ENCODE data around the gene FSTL4.

Gene FSTL4

GRCh38 chr5:133242221-133242835, 370.0 kb downstream of the FSTL4 start:
- DNase-seq (ENCODE audit: low spot score), result no peak

DNA sequence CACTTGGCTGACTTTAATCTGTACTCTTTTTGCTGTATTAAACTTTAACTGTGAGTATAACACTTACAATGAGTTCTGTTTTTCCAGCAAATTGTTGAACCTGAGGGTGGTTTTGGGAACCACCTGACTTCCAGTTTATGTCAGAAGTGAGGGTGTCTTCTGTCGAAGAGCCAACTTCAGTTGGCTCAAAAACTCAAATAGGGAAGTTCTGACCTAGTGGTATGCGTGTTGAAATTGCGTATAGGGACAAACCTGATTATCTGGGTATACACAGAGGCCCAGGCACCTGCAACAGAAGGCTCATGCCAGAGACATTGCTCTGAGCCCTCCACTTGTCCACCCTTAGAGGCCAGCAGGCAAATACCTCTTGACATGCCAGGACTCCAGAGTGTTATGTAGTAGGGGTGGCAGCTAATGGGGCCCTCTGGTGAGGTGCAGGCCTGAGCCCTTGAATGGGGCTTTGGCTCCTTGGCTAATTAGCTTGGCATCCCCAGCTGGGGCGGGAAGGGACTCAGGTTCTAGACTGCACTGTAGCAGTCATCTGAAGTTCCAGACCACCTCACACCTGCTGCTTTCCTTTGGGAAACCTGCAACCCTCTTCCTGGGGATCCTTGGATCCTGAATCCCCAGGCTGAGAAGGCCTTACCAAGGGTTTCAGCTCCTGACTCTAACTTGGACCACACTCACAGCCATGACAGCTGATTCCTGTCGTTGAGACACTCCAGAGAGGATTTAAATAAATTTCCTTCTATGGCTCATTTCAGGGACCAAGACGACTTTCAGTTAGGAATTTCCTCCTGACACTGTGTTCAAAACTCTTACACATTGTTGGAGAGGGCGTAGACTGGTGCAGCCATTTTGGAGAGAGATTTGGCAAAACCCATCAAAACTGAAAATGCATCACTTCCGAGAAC, 370.9 kb downstream of the FSTL4 start:
- DNase-seq (ENCODE audit: low spot score), result no peak

DNA sequence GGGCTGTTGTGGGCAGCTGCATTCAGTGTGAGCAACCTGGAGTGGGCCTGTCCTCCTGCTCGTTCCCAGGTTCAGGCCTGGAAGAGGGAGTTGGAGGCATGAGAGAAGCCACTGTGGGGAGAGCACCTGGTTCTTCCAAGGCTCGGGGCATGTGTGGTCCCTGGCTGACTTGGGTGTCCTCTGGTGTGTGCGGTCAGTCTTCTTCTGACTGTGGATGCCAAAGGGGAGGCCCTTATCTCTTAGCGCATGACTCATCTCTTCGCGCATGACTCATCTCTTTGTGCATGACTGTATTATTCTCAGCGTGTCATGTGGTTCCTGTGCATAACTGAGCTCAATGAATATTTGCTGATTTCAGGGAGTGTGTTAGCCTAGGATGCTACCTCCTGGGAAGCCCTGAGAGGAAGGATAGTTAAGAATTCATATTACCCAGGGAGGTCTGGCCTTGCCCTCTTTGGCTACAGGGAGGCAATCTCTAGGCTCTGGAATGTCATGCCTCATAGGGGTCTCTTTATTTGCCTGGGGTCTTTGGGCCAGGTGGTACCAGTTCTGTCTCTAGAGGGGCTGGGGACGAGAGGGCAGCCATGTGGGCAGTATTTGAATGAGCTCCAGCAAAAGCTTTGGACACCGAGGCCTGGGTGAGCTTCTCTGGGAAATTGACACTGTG, 371.8 kb downstream of the FSTL4 start:
- peak; percentile 92 for DNase-seq (ENCODE audit: low spot score)

- DNase-seq (ENCODE audit: low spot score), result no peak
Observed at GRCh38 chr5:133238426-133239205, 373.7 kb downstream of the FSTL4 start.

- DNase-seq (ENCODE audit: low spot score), result no peak
Observed at GRCh38 chr5:133236976-133237375, 375.4 kb downstream of the FSTL4 start.

DNA sequence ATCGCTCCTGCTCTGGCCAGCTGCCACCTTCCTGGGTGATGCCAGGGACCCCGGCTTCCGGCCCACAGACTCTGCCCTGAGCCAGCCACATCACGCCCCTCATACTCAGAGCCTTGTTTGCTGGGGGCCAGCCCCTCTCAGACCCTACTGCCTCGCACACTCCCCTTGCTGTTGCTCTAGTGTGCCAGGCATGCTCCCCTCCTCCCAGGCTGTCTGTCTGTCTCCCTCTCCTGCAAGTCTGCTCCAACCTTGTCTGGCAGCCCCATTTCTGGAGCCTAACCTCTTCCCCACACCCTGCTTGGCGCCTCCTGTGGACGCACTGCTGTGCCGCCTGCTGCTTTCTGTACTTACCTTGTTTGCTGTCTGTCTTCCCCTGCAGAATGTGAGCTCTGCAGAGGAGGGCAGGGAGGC, 375.8 kb downstream of the FSTL4 start:
- DNase-seq (ENCODE audit: low spot score), result no peak

GRCh38 chr5:133235696-133236426, 376.5 kb downstream of the FSTL4 start:
- no peak for DNase-seq (ENCODE audit: low spot score)

DNA sequence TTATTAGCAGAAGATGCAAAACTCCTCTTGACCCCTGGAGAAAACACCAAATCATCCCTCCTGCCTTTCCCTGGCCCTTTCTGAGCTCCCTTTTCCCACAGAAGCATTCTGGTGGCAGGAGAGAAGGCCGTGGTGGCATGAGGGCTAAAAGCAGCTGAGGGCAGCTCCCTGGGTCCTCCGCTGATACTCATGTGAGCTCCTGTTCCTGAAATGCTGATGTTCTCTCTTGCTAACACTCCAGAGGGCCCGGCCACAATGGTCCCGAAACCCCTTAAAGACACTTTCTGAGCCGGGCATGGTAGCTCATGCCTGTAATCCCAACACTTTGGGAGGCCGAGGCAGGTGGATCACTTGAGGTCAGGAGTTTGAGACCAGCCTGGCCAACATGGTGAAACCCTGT, 377.4 kb downstream of the FSTL4 start:
- DNase-seq (ENCODE audit: low spot score), result no peak

GRCh38 chr5:133234273-133234672, 378.1 kb downstream of the FSTL4 start:
- DNase-seq (ENCODE audit: low spot score), result no peak

GRCh38 chr5:133233616-133234015, 378.7 kb downstream of the FSTL4 start:
- no peak for DNase-seq (ENCODE audit: low spot score)

DNA sequence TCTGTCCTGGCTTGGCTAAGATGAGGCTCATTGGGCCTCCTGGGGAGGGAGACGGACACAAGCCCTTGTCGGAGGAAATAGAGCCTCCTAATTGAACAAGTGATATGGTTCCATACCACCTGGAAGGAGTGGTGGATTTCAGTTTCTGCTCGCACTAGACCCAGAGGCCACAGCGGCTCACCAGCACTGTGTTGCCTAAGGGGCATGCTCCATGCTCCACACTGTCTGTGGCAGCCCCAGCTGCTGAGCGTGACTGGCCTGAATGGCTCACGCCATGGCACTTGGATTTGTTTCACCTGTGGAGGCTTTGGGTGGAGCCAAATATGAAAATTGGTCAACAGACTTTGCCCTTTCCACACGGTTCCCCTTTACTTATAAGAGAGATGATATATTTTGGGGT, 379.4 kb downstream of the FSTL4 start:
- no peak for DNase-seq (ENCODE audit: low spot score)

DNA sequence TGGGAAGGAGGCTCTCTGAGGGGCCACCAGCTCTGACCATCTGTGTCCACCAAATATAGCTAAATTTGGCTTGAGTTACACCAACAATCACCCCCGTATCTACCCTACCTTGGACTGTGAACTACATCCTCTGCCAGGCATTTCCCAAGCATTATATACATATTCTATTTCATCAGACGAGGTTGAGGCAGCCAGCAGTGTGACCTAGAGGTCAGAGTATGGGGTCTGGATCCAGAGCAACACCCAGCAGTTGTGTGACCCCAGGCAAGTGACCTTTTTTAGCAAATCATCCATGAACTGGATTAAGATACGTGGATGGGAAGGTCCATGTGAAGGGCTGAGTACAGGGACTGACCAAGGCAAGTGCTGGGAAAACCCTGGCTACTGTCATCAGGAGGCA, 379.9 kb downstream of the FSTL4 start:
- no peak for DNase-seq (ENCODE audit: low spot score)

DNA sequence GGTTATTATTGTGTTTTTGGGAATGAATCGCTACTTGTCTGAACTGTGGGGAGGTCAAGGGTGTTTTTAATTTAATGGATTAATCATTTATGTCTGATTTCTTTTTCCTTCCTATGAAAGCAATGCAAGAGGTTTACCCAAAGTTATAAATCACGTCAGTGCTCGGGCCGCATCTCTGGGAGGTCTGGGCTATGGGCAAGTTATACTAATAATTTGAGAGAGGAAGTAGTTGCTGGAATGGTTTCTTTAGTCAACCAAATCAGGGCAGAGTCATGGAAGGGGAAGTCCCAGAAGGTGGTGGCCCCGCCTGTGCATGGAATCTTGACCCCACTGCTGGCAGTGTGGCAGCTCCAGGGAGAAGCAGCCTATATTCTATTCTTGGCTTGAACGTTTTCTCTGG, 380.3 kb downstream of the FSTL4 start:
- no peak for DNase-seq (ENCODE audit: low spot score)

GRCh38 chr5:133230823-133231578, 381.3 kb downstream of the FSTL4 start:
- no peak for DNase-seq (ENCODE audit: low spot score)

- DNase-seq (ENCODE audit: low spot score), result no peak
Observed at GRCh38 chr5:133229931-133230664, 382.2 kb downstream of the FSTL4 start.

DNA sequence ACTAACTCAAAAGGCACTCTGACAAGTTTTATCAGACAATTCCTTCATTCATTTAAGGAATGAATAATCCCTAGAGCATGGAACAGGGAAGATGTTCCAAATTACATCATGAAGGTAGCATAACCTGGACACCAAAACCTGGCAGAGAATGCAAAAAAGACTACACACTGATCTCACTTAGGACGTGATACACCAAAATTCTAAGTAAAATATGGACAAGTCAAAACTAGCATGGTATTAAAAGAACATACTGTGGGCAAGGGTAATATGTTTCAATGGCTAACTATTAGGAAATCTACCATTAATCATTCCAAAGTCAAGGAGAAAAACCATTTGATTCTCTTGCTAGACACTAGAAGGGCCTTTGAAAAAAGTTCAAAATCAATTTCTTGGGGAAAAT, 384.0 kb downstream of the FSTL4 start:
- DNase-seq (ENCODE audit: low spot score), result no peak

DNA sequence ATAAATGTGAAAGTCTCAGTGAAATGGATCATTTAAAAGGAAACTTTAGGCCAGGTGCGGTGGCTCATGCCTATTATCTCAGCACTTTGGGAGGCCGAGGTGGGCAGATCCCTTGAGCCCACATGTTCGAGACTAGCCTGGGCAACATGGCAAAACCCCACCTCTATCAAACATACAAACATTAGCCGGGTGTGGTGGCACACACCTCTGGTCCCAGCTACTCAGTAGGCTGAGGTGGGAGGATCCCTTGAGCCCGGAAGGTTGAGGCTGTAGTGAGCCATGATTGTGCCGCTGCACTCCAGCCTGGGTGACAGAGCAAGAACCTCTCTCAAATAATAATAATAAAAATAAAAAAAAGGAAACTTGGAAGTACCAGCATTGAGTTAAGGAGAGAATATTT, 384.4 kb downstream of the FSTL4 start:
- no peak for DNase-seq (ENCODE audit: low spot score)

GRCh38 chr5:133227082-133227481, 385.3 kb downstream of the FSTL4 start:
- DNase-seq (ENCODE audit: low spot score), result no peak

GRCh38 chr5:133226186-133226585, 386.2 kb downstream of the FSTL4 start:
- DNase-seq (ENCODE audit: low spot score), result no peak

DNA sequence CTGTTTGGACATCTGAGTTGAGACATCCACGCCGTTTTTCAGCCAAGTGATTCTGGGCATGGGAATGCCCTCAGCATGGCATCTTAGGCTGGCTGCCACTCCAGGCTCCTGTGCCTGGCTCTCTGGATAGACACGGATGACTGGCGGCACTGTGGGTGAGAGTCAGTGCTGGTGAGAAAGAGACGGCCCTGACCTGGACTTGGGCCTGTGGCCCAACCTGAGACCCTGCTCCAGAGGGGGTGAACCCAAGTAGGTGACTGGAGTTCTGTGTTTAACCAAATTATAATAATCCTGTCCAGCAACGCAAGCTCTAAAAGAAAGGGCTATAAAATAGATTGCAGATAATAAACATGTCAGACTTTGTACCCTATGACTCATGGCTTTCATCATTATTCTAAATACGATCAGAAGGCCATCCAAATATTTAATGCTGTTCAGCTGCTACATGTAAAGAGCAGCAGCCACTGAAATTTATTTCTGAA, 386.6 kb downstream of the FSTL4 start:
- no peak for DNase-seq (ENCODE audit: low spot score)
